HG03097 (cell line): Measurements from ENCODE around the gene KIF3B.
"Not testable (repeated sequence)": the region's sequence is repeated elsewhere in the genome, so short reads cannot be mapped to it uniquely, and the experiment has no call there.

ENCODE experiments used
- ATAC-seq: cut with Tn5 transposase; IDR thresholded peaks from one replicate; pipeline ENCODE4 v1.9.1; 2021; ENCODE audit not compliant: unreplicated experiment, low FRiP score

Gene KIF3B

DNA sequence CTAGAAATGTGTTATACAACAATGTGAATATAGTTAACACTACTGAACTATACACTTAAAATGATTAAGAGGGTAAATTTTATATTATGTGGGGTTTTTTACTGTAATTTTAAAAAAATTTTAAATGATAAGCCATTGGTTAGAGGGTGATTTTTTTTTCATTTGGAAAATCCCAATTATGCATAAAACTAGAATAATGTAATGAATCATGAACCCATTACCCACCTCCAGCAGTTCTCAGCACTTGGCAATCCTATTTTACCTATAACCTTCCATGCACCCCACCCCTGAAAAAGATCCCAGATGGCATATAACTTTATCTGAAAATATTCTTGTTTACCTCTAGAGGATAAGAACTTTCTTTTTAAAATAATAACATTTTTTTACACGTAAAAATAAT lies 13.7 kb downstream of the KIF3B start:
- no peak for ATAC-seq

- ATAC-seq: no peak
Observed at GRCh38 chr20:32292548-32292947, 15.1 kb downstream of the KIF3B start.

DNA sequence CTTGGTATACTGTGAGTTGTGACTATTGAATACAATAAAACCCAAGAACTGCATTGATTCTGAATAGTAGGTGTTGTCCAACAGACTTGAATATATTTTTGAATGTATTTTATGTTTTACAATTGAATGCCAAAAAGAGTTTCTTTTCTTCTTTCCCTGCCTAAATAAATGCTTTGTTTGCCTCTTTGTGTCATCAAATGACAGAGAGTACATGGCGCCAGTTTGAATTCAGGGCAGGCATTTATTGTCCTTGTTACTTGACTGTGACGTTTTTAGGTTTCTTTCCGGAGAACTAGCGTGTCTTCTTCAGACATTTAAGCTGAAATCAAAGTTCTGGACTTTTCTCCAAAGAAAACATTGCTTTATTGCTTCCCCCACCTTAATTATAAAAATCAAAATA lies 16.6 kb downstream of the KIF3B start:
- ATAC-seq: no peak

DNA sequence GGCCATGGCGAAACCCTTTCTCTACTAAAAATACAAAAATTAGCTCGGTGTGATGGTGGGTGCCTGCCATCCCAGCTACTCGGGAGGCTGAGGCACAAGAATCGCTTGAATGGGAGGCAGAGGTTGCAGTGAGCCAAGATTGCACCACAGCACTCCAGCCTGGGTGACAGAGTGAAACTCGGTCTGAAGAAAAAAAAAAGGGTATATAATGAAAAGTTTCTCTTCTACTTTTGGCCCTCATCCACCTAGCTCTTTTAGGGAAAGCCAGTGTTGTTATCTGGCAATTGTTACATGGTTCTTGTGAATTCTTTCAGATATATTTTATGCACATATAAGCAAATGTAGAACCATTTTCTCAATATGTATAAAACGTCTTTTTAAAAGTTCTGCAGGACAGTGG lies 19.0 kb downstream of the KIF3B start:
- ATAC-seq: no peak

DNA sequence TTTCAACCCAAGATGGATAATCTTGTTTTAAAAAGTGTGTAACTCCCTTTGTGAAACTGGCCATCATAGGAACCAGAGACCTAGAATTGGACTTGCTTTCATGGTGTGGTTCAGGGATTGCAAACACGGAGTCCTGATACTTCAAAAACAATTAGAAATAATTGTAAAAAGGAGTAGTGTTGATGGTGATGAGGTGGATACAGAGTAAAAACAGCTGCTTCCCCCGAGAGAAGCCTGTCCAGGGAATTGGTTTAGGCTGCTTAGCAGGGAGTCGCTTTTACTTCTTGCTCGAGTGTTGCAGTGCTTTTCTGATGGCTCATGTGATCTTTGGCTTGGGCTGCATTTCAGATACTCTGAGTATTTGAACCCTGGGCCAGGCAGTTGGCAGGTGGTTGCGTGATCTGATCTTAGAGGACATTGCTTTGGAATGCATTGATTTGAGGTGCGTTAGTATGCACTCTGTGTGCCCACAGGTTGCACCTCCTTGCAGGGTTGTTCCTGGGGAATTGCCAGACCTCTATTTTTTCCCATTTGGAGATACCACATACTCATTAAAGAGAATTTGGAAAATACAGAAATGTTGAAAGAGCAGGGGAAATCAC lies 19.5 kb downstream of the KIF3B start:
- ATAC-seq: no peak

- no peak for ATAC-seq
Observed at GRCh38 chr20:32297439-32297838, 20.0 kb downstream of the KIF3B start.

GRCh38 chr20:32300647-32301046 lies 23.2 kb downstream of the KIF3B start:
- ATAC-seq: no peak

DNA sequence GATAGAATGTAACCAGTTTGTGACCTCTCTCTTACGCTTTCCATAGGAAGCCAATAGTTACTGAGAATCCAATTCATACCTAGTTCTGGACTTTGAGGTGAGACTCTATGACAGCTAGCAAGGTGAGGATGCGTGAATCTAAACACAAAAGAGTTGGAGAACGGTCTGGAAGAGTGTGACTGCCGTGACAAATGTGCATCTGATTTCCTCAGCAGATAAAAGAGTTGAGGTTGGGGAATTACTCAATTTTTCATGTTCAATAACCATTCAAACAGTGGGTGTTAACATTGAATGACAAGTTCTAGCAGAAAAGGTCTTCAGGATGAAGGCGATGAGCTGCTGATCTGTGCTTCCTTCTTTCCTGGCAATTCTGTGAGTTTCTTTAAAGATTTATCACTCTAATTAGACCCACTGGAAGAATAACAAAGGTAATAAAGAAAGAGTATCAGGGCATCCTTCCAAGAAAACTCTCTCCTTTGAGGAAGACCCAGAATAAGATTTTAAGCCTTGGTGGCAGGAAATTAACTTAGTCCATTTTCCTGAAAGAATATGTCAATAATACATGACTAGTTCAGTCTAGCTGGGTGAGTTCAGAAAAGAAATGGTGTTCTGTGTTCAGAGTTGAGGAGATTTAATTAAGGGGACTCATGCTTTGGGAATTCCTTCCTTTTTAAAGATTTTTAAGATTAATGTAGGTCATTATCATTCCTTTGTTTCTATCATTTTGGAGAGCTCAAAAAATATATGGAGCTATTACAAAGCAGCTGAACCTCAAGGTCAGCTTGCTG lies 24.5 kb downstream of the KIF3B start:
- no peak for ATAC-seq

DNA sequence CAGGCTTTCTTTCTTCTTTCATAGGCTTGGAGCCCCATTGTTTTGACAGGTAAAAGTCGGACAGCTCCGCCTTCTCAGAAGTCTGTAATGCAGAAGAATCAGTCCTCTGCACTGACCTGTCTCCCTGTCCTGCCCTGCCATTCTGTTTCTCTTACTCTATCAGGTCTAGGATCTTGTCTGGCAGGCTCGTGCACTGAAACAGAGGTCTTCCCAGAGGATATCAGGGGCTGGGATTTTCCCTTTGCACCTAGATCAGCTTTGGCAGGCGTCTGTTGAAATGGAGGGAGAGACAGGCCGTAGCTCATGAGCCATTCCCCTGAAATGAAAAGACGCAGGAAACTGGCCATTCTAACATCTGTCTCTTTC lies 25.0 kb downstream of the KIF3B start:
- ATAC-seq: no peak

- ATAC-seq: no peak
Observed at GRCh38 chr20:32304131-32304746, 26.8 kb downstream of the KIF3B start.

GRCh38 chr20:32312718-32313424 lies 35.4 kb downstream of the KIF3B start:
- no peak for ATAC-seq

DNA sequence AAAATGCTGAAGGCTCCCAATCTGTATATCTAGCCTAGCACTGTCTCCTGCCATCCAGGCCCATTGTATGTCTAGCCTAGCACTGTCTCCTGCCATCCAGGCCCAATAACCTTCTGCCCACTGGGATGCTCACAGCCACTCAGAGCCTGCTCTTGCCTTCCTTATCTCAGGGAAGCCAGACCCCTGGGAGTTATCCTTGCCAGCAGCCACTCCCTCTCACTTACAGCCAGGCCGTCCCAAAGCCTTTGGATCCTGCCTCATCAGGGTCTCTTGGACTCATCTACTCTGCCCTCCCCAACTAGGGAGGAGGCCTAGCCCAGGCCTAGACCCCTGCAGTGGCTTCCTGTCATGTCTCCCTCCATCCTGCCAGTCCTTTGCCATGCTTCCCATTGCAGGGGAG lies 37.3 kb downstream of the KIF3B start:
- ATAC-seq: no peak

- ATAC-seq: no peak
Observed at GRCh38 chr20:32315399-32315798, 37.9 kb downstream of the KIF3B start.

DNA sequence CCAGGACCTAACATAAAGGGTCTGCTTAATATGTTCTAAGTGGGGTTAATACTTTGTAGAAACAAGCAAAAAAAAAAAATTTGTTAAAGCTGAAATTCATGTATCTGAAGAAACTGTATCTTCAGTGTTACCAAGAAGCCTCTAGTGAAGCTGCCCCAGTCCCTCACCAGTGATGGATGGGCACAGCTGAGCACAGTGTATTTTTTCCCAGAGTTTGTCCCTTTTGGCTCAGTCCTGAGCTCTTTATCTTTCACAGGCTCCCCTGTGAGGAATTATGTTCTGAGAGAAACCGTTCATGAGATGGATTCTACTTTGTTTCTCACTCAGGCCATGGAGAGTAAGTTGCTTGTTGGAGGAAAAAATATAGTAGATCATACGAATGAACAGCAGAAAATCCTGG lies 38.4 kb downstream of the KIF3B start:
- ATAC-seq: no peak

GRCh38 chr20:32316667-32317066 lies 39.2 kb downstream of the KIF3B start:
- no peak for ATAC-seq

GRCh38 chr20:32319100-32319499 lies 41.6 kb downstream of the KIF3B start:
- no peak for ATAC-seq

DNA sequence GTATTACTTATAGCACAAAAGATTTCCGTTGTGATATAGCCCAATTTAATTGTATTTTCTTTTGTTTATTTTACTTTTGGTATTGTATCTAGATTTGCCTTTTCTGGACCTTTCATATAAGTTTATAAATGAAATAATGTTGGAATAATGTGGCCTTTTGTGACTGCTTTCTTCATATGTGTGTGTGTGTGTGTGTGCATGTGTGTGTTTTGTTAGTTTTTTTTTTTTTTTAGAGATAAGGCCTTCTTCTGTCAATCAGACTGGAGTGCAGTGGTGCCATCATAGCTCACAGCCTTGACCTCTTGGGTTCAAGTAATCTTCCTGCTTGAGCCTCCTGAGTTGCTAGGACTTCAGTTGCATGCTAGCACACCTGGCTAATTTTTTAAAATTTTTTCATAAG lies 42.9 kb downstream of the KIF3B start:
- no peak for ATAC-seq

DNA sequence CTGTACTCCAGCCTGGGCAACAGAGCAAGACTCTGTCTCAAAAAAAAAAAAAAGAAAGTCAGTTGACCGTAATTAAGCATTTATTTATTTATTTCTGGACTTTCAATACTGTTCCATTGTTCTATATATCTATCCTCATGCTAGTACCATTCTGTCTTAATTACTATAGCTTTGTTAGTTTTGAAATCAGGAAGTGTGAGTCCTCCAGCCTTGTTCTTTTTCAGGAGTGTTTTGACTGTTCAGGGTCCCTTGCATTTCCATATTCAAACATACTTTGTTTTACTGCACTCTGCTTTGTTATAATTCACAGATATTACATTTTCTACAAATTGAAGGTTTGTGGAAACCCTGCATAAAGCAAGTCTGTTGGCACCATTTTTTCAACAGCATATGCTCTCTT lies 43.9 kb downstream of the KIF3B start:
- ATAC-seq: no peak

GRCh38 chr20:32322260-32322659 lies 44.8 kb downstream of the KIF3B start:
- not testable (repeated sequence) for ATAC-seq

GRCh38 chr20:32323761-32324160 lies 46.3 kb downstream of the KIF3B start:
- ATAC-seq: not testable (repeated sequence)

DNA sequence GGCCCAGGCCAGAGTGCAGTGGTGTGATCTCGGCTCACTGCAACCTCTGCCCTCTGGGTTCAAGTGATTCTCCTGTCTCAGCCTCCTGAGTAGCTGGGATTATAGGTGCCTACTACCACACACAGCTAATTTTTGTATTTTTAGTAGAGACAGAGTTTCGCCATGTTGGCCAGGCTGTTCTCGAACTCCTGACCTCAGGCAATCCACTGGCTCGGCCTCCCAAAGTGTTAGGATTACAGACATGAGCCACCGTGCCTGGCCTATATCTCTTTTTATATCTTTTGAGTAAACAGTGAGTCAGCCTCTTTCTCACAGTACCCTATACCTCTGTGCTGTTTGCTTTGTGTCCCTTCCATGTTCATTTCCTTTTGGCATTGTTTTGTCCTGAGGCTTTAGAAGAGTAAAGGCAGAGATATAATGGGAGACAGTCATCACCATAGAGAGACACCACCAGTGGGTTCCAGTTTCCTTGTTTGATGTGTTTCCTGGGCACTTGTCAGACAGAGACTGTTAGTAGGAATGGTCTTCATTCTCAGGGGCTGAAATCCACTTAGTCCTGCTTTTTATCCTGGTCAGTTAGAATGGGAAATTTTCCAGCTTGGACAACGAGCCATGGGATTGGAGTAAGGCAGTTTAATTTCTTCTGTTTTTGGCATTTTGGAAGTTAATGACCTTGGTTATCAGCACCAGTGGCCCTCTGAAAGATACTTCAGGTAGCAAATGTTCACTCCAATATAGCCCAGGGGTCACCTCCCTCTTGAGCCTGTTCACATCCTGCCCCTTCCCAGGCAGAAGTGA lies 48.5 kb downstream of the KIF3B start:
- ATAC-seq: no peak
